MG63 (cell line): ENCODE results near the gene RTKN. TPM values are rescaled to one million over a fixed set of nuclear protein-coding genes. Genes with fewer than 3 reads are reported as not detected.

ENCODE experiments used
- DNase-seq: peaks from one replicate; pipeline ENCODE4 v3.0.0-alpha.2; 2020
- H3K27me3 ChIP-seq: fragments of 250-450 bp; sonication (Bioruptor Pico); 2 replicates; pipeline ENCODE4 v1.5.1; 2020; ENCODE audit warnings: mild to moderate bottlenecking, moderate library complexity
- H3K36me3 ChIP-seq: fragments of 250-450 bp; sonication (Bioruptor Pico); 2 replicates; pipeline ENCODE4 v1.5.1; 2020; ENCODE audit warnings: mild to moderate bottlenecking, moderate library complexity
- H3K4me3 ChIP-seq: fragments of 250-450 bp; sonication (Bioruptor Pico); 2 replicates; pipeline ENCODE4 v1.5.1; 2020; ENCODE audit warnings: mild to moderate bottlenecking, moderate library complexity
- H3K9me3 ChIP-seq: fragments of 250-450 bp; sonication (Bioruptor Pico); 2 replicates; pipeline ENCODE4 v1.5.1; 2020; ENCODE audit warnings: mild to moderate bottlenecking, moderate library complexity
- total RNA-seq: library from RNA; depleted of rRNA; stranded (reverse); fragments of >200 nt; shearing (Covaris generic); gene quantifications from 2 replicates; pipeline ENCODE4 v1.2.3, GENCODE V29; 2014; ENCODE audit warnings: low replicate concordance; rRNA removed

RTKN gene
- total RNA-seq, 1 experiment from 2014 or later = 8.8 TPM

- H3K27me3 ChIP-seq = no peaks in the 10 kb centered on the region
- peaks cover 16% of the 10 kb centered on the region for H3K36me3 ChIP-seq
- H3K4me3 ChIP-seq = no peak within 1 kb of the TSS
- peak; percentile 59 for DNase-seq
- H3K9me3 ChIP-seq = no peaks in the 10 kb centered on the region
These were observed 61.6 kb downstream of the RTKN start, which contains the start of gene DCTN1 for GRCh38 chr2:74379851-74380789. DCTN1 (minus strand) TSS chr2:74380311; CDS start chr2:74380037, 274 bp downstream.

DNA sequence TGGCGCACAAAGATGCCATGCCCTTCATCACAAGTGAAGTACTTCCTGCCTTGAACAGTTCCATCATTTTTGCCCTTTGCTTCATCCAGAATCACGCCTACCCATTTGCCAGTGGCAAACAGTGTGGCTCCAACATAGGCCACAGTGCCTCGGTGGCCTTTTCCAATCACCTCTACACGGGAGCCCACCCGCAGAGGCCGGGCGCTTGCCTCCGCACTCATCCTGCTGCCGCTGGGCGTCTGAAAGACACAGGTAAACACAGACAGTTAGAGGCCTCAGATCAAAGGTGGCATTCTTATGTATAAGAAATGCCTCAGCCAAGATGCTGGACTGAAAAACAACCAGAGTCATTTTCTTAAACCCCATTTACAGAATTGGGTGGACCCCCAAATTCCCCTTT is 63.7 kb downstream of the RTKN start:
- no peak overlapping the region for H3K4me3 ChIP-seq
- peaks cover 11% of the 10 kb centered on the region for H3K36me3 ChIP-seq
- no peaks in the 10 kb centered on the region for H3K9me3 ChIP-seq
- H3K27me3 ChIP-seq = no peaks in the 10 kb centered on the region
- no peak for DNase-seq

DNA sequence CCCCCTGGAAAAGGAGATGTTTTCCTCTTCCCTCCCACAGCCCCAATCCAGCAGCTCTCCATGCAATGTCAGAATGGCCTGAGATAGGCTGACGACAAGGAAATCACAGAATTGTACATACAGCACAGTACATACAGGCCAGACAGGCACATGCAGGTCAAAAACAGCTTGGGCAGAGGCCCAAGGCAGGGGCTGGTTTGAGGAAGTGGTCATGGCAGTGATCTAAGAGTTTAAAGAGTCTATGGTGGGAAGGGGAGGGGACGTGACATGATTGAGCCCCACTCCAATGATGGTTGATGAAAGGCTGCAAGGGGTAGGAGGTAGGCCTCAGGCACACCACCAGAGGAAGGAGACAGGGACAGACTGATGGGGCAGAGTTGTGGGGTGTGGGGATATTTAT is 65.9 kb downstream of the RTKN start:
- DNase-seq = no peak
- H3K36me3 ChIP-seq = peaks cover 7% of the 10 kb centered on the region
- H3K9me3 ChIP-seq = no peaks in the 10 kb centered on the region
- no peaks in the 10 kb centered on the region for H3K27me3 ChIP-seq
- no peak overlapping the region for H3K4me3 ChIP-seq

Other genes with a start within 250 kb of the RTKN start
- 445 and 448 TPM in 2 replicates for gene MTHFD2, start 243.3 kb downstream of the RTKN start, total RNA-seq
- under 0.01 TPM in 1 of 2 replicates, not detected in the other for gene SLC4A5, start 98.5 kb downstream of the RTKN start, total RNA-seq
- gene DCTN1, start 61.6 kb downstream of the RTKN start, total RNA-seq = 99.3 and 150 TPM in 2 replicates
- gene C2orf81, start 20.3 kb downstream of the RTKN start, total RNA-seq = not detected in 2 replicates
- 25.3 and 26.9 TPM in 2 replicates for gene WDR54, start 20.2 kb downstream of the RTKN start, total RNA-seq
- gene INO80B, start 13.2 kb upstream of the RTKN start, total RNA-seq = 14.0 and 60.4 TPM in 2 replicates
- gene WBP1, start 16.5 kb upstream of the RTKN start, total RNA-seq = 7.5 and 15.4 TPM in 2 replicates
- gene MOGS, start 23.4 kb upstream of the RTKN start, total RNA-seq = 23.0 and 51.6 TPM in 2 replicates
- gene MRPL53, start 30.7 kb upstream of the RTKN start, total RNA-seq = 33.7 and 48.9 TPM in 2 replicates
- 6.8 and 10.8 TPM in 2 replicates for gene CCDC142, start 41.1 kb upstream of the RTKN start, total RNA-seq
- gene TTC31, start 41.1 kb upstream of the RTKN start, total RNA-seq = 8.6 and 16.3 TPM in 2 replicates
- 0.95 and 1.2 TPM in 2 replicates for gene LBX2, start 57.7 kb upstream of the RTKN start, total RNA-seq
- 23.9 and 24.4 TPM in 2 replicates for gene PCGF1, start 65.8 kb upstream of the RTKN start, total RNA-seq
- gene TLX2, start 72.5 kb upstream of the RTKN start, total RNA-seq = 0.07 and 1.2 TPM in 2 replicates
- gene DQX1, start 84.3 kb upstream of the RTKN start, total RNA-seq = not detected in 2 replicates
- 70.0 and 143 TPM in 2 replicates for gene AUP1, start 87.8 kb upstream of the RTKN start, total RNA-seq
- gene HTRA2, start 88.0 kb upstream of the RTKN start, total RNA-seq = 49.9 and 53.9 TPM in 2 replicates
- 17.8 and 22.9 TPM in 2 replicates for gene LOXL3, start 112.0 kb upstream of the RTKN start, total RNA-seq
- 10.9 and 21.9 TPM in 2 replicates for gene DOK1, start 112.8 kb upstream of the RTKN start, total RNA-seq
- gene M1AP, start 206.4 kb upstream of the RTKN start, total RNA-seq = not detected in 2 replicates
- gene SEMA4F, start 212.3 kb upstream of the RTKN start, total RNA-seq = 1.8 and 1.9 TPM in 2 replicates